Muscle of back (tissue), 11 donors: ENCODE measurements around the gene DUSP10. TPM values are rescaled to one million over a fixed set of nuclear protein-coding genes. Genes with fewer than 3 reads are reported as not detected.

Source experiments
- DNase-seq, 3 donors: peaks; one replicate each; pipeline versions ENCODE4 v3.0.0 to v3.0.0-alpha.2; 2013
- polyA plus RNA-seq, 10 donors: library from polyadenylated mRNA; unstranded; fragments of 120-200 nt; gene quantifications; one replicate each; pipeline ENCODE4 v1.2.1, GENCODE V29; 2013; ENCODE audit not compliant: insufficient read length in 10 of 10

Gene DUSP10
- polyA plus RNA-seq, 10 donors: 12.0 to 35.6 (median 23.7) TPM

DNA sequence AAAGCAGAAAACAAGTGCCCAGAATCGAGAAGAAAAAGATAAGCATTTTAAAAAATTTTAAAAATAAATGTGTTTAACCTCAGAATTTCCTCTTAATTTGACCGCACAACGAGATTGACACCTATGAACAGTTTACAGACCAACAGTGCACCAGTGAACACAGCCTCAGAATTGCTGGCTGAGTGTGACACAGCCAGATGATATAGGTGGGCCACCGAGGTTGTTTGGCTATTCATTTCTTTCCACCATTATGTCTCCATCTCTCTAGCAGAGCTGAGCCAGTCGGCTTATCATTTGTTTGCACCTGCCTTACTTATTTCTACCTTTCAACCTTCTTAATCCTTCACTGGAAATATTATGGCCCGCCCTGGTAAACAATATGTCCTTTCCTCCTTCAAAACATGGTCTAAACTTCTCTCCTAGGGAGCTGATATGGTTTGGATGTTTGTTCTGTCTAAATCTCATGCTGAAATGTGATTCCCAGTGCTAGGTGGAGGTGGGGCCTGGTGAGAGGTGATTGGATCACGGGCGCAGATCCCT is 86.1 kb downstream of the DUSP10 start:
- DNase-seq: no peak
